IMR-90 (cell line): Measurements from ENCODE around the gene NKTR. TPM values are rescaled to one million over a fixed set of nuclear protein-coding genes. Genes with fewer than 3 reads are reported as not detected.

ENCODE experiments used
- ATAC-seq: fragments of 200-7000 bp; cut with Tn5 transposase; 2 replicates; pipeline ENCODE4 v1.9.1; 2020; ENCODE audit warnings: low read depth, mild to moderate bottlenecking, moderate library complexity
- BruUV-seq: library from RNA; stranded (reverse); fragments of 400-500 nt; replicated peaks from 2 replicates; lab custom pipeline; 2021; lab: Mats Ljungman, UMichigan
- CTCF ChIA-PET: fragments of 300-600 bp; formaldehyde crosslinking; extraction: SDS; loops from one replicate; lab custom pipeline; 2021; ENCODE audit warnings: antibody characterized with exemption; lab: Yijun Ruan, JAX
- POLR2A ChIA-PET: fragments of 300-600 bp; sonication (Branson Sonifier 250); formaldehyde crosslinking; loops from one replicate; lab custom pipeline; 2022; ENCODE audit warnings: antibody characterized with exemption; ENCODE audit not compliant: unreplicated experiment; lab: Charles Lee
- DNase-seq: peaks from one replicate; pipeline ENCODE4 v3.0.0; 2013
- H2AFZ ChIP-seq: replicated peaks from 2 replicates; pipeline ENCODE3; 2013; ENCODE audit warnings: low read length, mild to moderate bottlenecking; ENCODE audit not compliant: poor library complexity
- H2AK5ac ChIP-seq: 2 replicates; pipeline ENCODE4 v1.6.1; 2013; ENCODE audit warnings: low read depth, low read length, inconsistent platforms
- H2AK9ac ChIP-seq: replicated peaks from 2 replicates; pipeline ENCODE3; 2013; ENCODE audit warnings: mild to moderate bottlenecking, low read depth, low read length, moderate library complexity; ENCODE audit not compliant: poor library complexity
- H2BK120ac ChIP-seq: 2 replicates; pipeline ENCODE4 v1.6.1; 2013; ENCODE audit warnings: low read depth, low read length, inconsistent platforms
- H2BK15ac ChIP-seq: 3 replicates; pipeline ENCODE4 v1.6.1; 2013; ENCODE audit warnings: low read depth, low read length, inconsistent platforms
- H2BK20ac ChIP-seq: 2 replicates; pipeline ENCODE4 v1.6.1; 2013; ENCODE audit warnings: low read depth, mild to moderate bottlenecking, inconsistent platforms, low read length, moderate library complexity
- H2BK5ac ChIP-seq: 2 replicates; pipeline ENCODE4 v1.6.1; 2013; ENCODE audit warnings: mild to moderate bottlenecking, low read depth, low read length, inconsistent platforms; ENCODE audit not compliant: poor library complexity, severe bottlenecking
- H3K14ac ChIP-seq: replicated peaks from 2 replicates; pipeline ENCODE4 v1.6.1; 2013; ENCODE audit warnings: low read depth, low read length, inconsistent platforms
- H3K18ac ChIP-seq: 2 replicates; pipeline ENCODE4 v1.6.1; 2013; ENCODE audit warnings: low read depth, low read length, control low read depth
- H3K23ac ChIP-seq: 2 replicates; pipeline ENCODE4 v1.6.1; 2013; ENCODE audit warnings: low read depth, low read length, inconsistent platforms
- H3K27ac ChIP-seq: 2 replicates; pipeline ENCODE4 v1.5.1; 2013; ENCODE audit warnings: mild to moderate bottlenecking, control low read depth, low read length; ENCODE audit not compliant: insufficient read depth
- H3K27me3 ChIP-seq: 2 replicates; pipeline ENCODE4 v1.6.1; 2013; ENCODE audit warnings: low read length; ENCODE audit not compliant: control insufficient read depth, insufficient read depth
- H3K36me3 ChIP-seq: 2 replicates; pipeline ENCODE4 v1.6.1; 2013; ENCODE audit warnings: low read length, mixed read lengths; ENCODE audit not compliant: control insufficient read depth, insufficient read depth
- H3K4ac ChIP-seq: 2 replicates; pipeline ENCODE4 v1.6.1; 2013; ENCODE audit warnings: low read depth, low read length, inconsistent platforms
- H3K4me1 ChIP-seq: 2 replicates; pipeline ENCODE4 v1.6.1; 2013; ENCODE audit warnings: low read length, mixed read lengths; ENCODE audit not compliant: control insufficient read depth, insufficient read depth
- H3K4me2 ChIP-seq: 2 replicates; pipeline ENCODE4 v1.6.1; 2013; ENCODE audit warnings: low read depth, mild to moderate bottlenecking, control low read depth, low read length, moderate library complexity
- H3K4me3 ChIP-seq: 2 replicates; pipeline ENCODE4 v1.5.1; 2013; ENCODE audit warnings: low read depth, mild to moderate bottlenecking, control low read depth, low read length, moderate library complexity; ENCODE audit not compliant: insufficient read depth
- H3K56ac ChIP-seq: 2 replicates; pipeline ENCODE4 v1.6.1; 2013; ENCODE audit warnings: low read length, inconsistent platforms; ENCODE audit not compliant: insufficient read depth; ENCODE audit errors: extremely low read depth
- H3K79me1 ChIP-seq, 2 experiments: 2 replicates each; pipeline ENCODE4 v1.6.1; 2013; ENCODE audit warnings: low read length in 2 of 2, inconsistent platforms in 1 of 2, low read depth in 1 of 2
- H3K9ac ChIP-seq: 2 replicates; pipeline ENCODE4 v1.6.1; 2013; ENCODE audit warnings: low read depth, low read length, control low read depth
- H3K9me1 ChIP-seq: 2 replicates; pipeline ENCODE4 v1.6.1; 2013; ENCODE audit warnings: low read length, inconsistent platforms; ENCODE audit not compliant: insufficient read depth
- H3K9me3 ChIP-seq: 2 replicates; pipeline ENCODE4 v1.6.1; 2013; ENCODE audit warnings: low read length; ENCODE audit not compliant: control insufficient read depth, insufficient read depth
- H4K20me1 ChIP-seq: 2 replicates; pipeline ENCODE4 v1.6.1; 2013; ENCODE audit warnings: low read length, inconsistent platforms; ENCODE audit not compliant: insufficient read depth
- H4K5ac ChIP-seq: 2 replicates; pipeline ENCODE4 v1.6.1; 2013; ENCODE audit warnings: mild to moderate bottlenecking, low read depth, low read length, control low read depth
- H4K8ac ChIP-seq, 2 experiments: 2 replicates each; pipeline ENCODE4 v1.6.1; 2013; ENCODE audit warnings: low read depth in 2 of 2, low read length in 2 of 2, control low read depth in 1 of 2, inconsistent platforms in 1 of 2
- H4K91ac ChIP-seq: 2 replicates; pipeline ENCODE4 v1.6.1; 2013; ENCODE audit warnings: low read depth, low read length, inconsistent platforms; ENCODE audit not compliant: insufficient read depth
- BHLHE40 ChIP-seq: fragments of 150-350 bp; IDR thresholded peaks from 2 replicates; pipeline ENCODE4 v1.6.1; 2016; ENCODE audit warnings: mild to moderate bottlenecking, low read depth, low read length
- CEBPB ChIP-seq: IDR thresholded peaks from 2 replicates; pipeline ENCODE4 v1.6.1; 2012; ENCODE audit warnings: low read depth, low read length, improper control_type of control experiment
- CHD1 ChIP-seq: IDR thresholded peaks from 2 replicates; pipeline ENCODE4 v1.6.1; 2012; ENCODE audit warnings: low read depth, low read length, improper control_type of control experiment
- CTCF ChIP-seq: conservative IDR thresholded peaks from 2 replicates; pipeline ENCODE4 v1.5.1; 2012; ENCODE audit warnings: mild to moderate bottlenecking, low read depth, low read length, improper control_type of control experiment
- FOS ChIP-seq: fragments of 150-350 bp; IDR thresholded peaks from 2 replicates; pipeline ENCODE4 v1.6.1; 2016; ENCODE audit warnings: low read depth, low read length
- MAFK ChIP-seq: IDR thresholded peaks from 2 replicates; pipeline ENCODE4 v1.6.1; 2012; ENCODE audit warnings: low read depth, low read length, improper control_type of control experiment
- MAZ ChIP-seq: IDR thresholded peaks from 2 replicates; pipeline ENCODE4 v1.6.1; 2012; ENCODE audit warnings: low read depth, mild to moderate bottlenecking, low read length, improper control_type of control experiment, moderate library complexity, borderline replicate concordance
- MXI1 ChIP-seq: IDR thresholded peaks from 2 replicates; pipeline ENCODE4 v1.6.1; 2012; ENCODE audit warnings: low read depth, mild to moderate bottlenecking, low read length, moderate library complexity, borderline replicate concordance
- NFE2L2 ChIP-seq: fragments of 150-350 bp; IDR thresholded peaks from 2 replicates; pipeline ENCODE4 v1.6.1; 2016; ENCODE audit warnings: low read depth, mild to moderate bottlenecking, low read length
- POLR2A ChIP-seq: IDR thresholded peaks from 2 replicates; pipeline ENCODE4 v1.6.1; 2012; ENCODE audit warnings: mild to moderate bottlenecking, low read depth, low read length
- RAD21 ChIP-seq: IDR thresholded peaks from 2 replicates; pipeline ENCODE4 v1.6.1; 2012; ENCODE audit warnings: low read length, improper control_type of control experiment
- RCOR1 ChIP-seq: IDR thresholded peaks from 2 replicates; pipeline ENCODE4 v1.6.1; 2012; ENCODE audit warnings: mild to moderate bottlenecking, low read length, improper control_type of control experiment; ENCODE audit not compliant: insufficient replicate concordance
- RFX5 ChIP-seq: IDR thresholded peaks from 2 replicates; pipeline ENCODE4 v1.8.0; 2012; ENCODE audit warnings: low read depth, mild to moderate bottlenecking, low read length, moderate library complexity
- SMC3 ChIP-seq: fragments of 150-350 bp; IDR thresholded peaks from 2 replicates; pipeline ENCODE4 v1.6.1; 2016; ENCODE audit warnings: low read depth, mild to moderate bottlenecking, antibody characterized with exemption, low read length, moderate library complexity
- WGBS, 2 experiments: methylation state at CpG; one replicate each; pipeline versions ENCODE4 v1.1.5 to v1.1.7; 2013; ENCODE audit warnings: missing lambda C conversion rate in 2 of 2; ENCODE audit not compliant: insufficient read length in 1 of 2; ENCODE audit errors: extremely low coverage in 2 of 2; 5-methylcytosine and 5-hydroxymethylcytosine counted together
- dilution Hi-C: fragments of 300-500 bp; cut with HindIII; formaldehyde crosslinking; loops from one replicate; pipeline ENCODE4 v1.14.3; 2018; ENCODE audit warnings: low sequenced_read_pairs; ENCODE audit not compliant: unreplicated experiment
- in situ Hi-C: fragments of 300-500 bp; cut with MboI; formaldehyde crosslinking; loops from 3 replicates; pipeline ENCODE4 v1.14.3; 2019; ENCODE audit warnings: low sequenced_read_pairs, inconsistent platforms, mixed read lengths
- intact Hi-C: fragments of 100-400 bp; cut with micrococcal nuclease; formaldehyde crosslinking; loops from 2 replicates; pipeline ENCODE4 v1.10.0; 2022
- polyA plus RNA-seq, 3 experiments: library from polyadenylated mRNA; depleted of rRNA; stranded (reverse); fragments of >200 nt; gene quantifications; 2 replicates each; pipeline ENCODE4 v1.2.3, GENCODE V29; 2012; ENCODE audit warnings: low replicate concordance in 1 of 3
- total RNA-seq: library from RNA; depleted of rRNA; stranded (reverse); fragments of >200 nt; gene quantifications from 2 replicates; pipeline ENCODE4 v1.2.3, GENCODE V29; 2012
- TF ChIP-seq, protein P1 (sequence below): fragments of 150-350 bp; IDR thresholded peaks from 2 replicates; pipeline ENCODE4 v1.6.1; 2016; ENCODE audit warnings: low read depth, mild to moderate bottlenecking, low read length, moderate library complexity, borderline replicate concordance
- TF ChIP-seq, protein P2 (sequence below): fragments of 150-350 bp; IDR thresholded peaks from 2 replicates; pipeline ENCODE4 v1.6.1; 2017; ENCODE audit warnings: mild to moderate bottlenecking, antibody characterized with exemption, low read length, low read depth

Gene NKTR
- total and polyA plus RNA-seq, 2 of the 4 experiments (the other 2 are of a cell fraction) = 24.0 to 30.7 TPM

GRCh38 chr3:42675909-42676308, 75.4 kb downstream of the NKTR start:
- DNase-seq = no peak
- Histone ChIP-seq H4K5ac (no peak overlapping the region), H3K56ac (no peak overlapping the region), H2AK5ac (no peak overlapping the region), H3K27ac (no peak overlapping the region), H4K20me1 (no peaks in the 10 kb centered on the region), H3K4me3 (no peak overlapping the region), H3K23ac (no peak overlapping the region), H2BK20ac (no peak overlapping the region), H3K27me3 (peaks cover 5% of the 10 kb centered on the region), H2AK9ac (no peak overlapping the region), H3K79me1 (no peaks in the 10 kb centered on the region), H3K36me3 (no peaks in the 10 kb centered on the region), H3K4ac (no peak overlapping the region), H3K9me3 (peaks cover 2% of the 10 kb centered on the region), H2AFZ (no peak overlapping the region), H3K4me2 (no peak overlapping the region), H3K9ac (no peak overlapping the region), H4K91ac (no peak overlapping the region), H2BK15ac (no peak overlapping the region), H4K8ac (no peak overlapping the region), H2BK5ac (no peak overlapping the region), H3K14ac (no peak overlapping the region), H3K18ac (no peak overlapping the region), H2BK120ac (no peak overlapping the region), H3K9me1 (no peaks in the 10 kb centered on the region), H3K4me1 (0 out of 2 replicates have a peak, but pooled peaks cover under 1% of the 10 kb centered on the region)
- ChIA-PET POLR2A (no interaction called here), CTCF (no interaction called here)
- TF ChIP-seq RAD21 (no peak), RFX5 (no peak), CEBPB (no peak), CTCF (no peak), MXI1 (no peak), MAZ (no peak), NFE2L2 (no peak), FOS (no peak), CHD1 (no peak), RCOR1 (no peak), BHLHE40 (no peak), MAFK (no peak), POLR2A (no peak), SMC3 (no peak)
- TF ChIP-seq, protein P1, sequence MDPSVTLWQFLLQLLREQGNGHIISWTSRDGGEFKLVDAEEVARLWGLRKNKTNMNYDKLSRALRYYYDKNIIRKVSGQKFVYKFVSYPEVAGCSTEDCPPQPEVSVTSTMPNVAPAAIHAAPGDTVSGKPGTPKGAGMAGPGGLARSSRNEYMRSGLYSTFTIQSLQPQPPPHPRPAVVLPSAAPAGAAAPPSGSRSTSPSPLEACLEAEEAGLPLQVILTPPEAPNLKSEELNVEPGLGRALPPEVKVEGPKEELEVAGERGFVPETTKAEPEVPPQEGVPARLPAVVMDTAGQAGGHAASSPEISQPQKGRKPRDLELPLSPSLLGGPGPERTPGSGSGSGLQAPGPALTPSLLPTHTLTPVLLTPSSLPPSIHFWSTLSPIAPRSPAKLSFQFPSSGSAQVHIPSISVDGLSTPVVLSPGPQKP = no peak
- TF ChIP-seq, protein P2, sequence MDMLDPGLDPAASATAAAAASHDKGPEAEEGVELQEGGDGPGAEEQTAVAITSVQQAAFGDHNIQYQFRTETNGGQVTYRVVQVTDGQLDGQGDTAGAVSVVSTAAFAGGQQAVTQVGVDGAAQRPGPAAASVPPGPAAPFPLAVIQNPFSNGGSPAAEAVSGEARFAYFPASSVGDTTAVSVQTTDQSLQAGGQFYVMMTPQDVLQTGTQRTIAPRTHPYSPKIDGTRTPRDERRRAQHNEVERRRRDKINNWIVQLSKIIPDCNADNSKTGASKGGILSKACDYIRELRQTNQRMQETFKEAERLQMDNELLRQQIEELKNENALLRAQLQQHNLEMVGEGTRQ = no peak
- ATAC-seq = no peak
- intact Hi-C loops = no loop called here
- no TSS peak for BruUV-seq
- WGBS, 2 experiments = no CpG with 5 or more reads among the region's 2 CpGs
- in situ Hi-C loops = no loop called here
- dilution Hi-C loops = no loop called here
